ENCODE data around the gene SLC25A6.

DNA sequence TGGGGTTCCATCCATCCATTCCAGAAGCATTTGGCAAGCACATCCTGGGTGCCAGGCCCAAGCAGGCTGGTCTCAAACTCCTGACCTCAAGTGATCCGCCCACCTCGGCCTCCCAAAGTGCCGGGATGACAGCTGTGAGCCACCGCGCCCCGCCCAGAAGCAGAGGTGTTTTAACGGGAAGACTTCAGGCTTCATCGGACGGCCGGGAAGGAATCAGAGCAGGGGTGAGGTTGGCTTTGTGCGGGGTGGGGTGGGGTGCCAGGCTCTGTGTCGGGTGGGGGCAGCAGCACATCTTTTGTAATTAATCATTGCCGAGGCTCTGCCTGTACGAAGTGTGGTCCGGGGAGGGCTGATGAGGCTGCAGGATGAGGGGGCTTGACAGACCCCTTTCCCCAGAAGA lies 5.1 kb upstream of the SLC25A6 start:
- TF ChIP-seq, protein P1, sequence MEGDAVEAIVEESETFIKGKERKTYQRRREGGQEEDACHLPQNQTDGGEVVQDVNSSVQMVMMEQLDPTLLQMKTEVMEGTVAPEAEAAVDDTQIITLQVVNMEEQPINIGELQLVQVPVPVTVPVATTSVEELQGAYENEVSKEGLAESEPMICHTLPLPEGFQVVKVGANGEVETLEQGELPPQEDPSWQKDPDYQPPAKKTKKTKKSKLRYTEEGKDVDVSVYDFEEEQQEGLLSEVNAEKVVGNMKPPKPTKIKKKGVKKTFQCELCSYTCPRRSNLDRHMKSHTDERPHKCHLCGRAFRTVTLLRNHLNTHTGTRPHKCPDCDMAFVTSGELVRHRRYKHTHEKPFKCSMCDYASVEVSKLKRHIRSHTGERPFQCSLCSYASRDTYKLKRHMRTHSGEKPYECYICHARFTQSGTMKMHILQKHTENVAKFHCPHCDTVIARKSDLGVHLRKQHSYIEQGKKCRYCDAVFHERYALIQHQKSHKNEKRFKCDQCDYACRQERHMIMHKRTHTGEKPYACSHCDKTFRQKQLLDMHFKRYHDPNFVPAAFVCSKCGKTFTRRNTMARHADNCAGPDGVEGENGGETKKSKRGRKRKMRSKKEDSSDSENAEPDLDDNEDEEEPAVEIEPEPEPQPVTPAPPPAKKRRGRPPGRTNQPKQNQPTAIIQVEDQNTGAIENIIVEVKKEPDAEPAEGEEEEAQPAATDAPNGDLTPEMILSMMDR (IDR thresholded peaks at IDR 0.05), result no peak
- TF ChIP-seq POLR2A (IDR thresholded peaks at IDR 0.05) (no peak), POLR2AphosphoS5 (IDR thresholded peaks at IDR 0.05) (no peak)

All from prostate gland (tissue), 2 donors.